Measurements from ENCODE around the gene SLC17A1.

DNA sequence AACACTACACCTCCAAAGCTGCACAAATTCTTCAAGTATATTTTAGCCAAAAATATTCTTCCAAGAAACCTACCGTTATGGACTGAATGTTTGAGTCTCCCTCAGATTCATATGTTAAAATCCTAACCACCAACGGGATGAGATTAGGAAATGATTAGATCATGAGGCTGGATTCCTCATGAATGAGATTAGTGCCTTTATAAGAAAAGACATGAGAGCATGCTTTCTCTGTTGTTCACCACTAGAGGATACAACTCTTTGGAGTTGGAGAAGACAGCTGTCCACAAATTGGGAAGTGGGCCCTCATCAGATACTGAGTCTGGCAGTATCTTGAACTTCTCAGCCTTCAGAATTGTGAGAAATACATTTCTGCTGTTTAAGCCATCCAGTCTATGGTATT, 84.4 kb downstream of the SLC17A1 start:
- TF ChIP-seq, protein P1, sequence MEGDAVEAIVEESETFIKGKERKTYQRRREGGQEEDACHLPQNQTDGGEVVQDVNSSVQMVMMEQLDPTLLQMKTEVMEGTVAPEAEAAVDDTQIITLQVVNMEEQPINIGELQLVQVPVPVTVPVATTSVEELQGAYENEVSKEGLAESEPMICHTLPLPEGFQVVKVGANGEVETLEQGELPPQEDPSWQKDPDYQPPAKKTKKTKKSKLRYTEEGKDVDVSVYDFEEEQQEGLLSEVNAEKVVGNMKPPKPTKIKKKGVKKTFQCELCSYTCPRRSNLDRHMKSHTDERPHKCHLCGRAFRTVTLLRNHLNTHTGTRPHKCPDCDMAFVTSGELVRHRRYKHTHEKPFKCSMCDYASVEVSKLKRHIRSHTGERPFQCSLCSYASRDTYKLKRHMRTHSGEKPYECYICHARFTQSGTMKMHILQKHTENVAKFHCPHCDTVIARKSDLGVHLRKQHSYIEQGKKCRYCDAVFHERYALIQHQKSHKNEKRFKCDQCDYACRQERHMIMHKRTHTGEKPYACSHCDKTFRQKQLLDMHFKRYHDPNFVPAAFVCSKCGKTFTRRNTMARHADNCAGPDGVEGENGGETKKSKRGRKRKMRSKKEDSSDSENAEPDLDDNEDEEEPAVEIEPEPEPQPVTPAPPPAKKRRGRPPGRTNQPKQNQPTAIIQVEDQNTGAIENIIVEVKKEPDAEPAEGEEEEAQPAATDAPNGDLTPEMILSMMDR (conservative IDR thresholded peaks at IDR 0.05), result no peak
- TF ChIP-seq ZFX (IDR thresholded peaks at IDR 0.05), result no peak

All from C4-2B (cell line).